Stimulated activated memory B cell treated with anti-CD40 and anti-IgM and Interleukin-4, amounts not matched to agents 10 μg/mL and 1 μg/mL and 100 μg/mL, for 72 hours (primary cell): ENCODE measurements around the gene PDZD7.
A peak's percentile ranks its signal among the peaks of the same experiment; 100 is the strongest.

ENCODE experiments used
- ATAC-seq: fragments of 150-1000 bp; cut with Tn5 transposase; 2 replicates; pipeline ENCODE4 v1.10.0; 2021
- H3K27ac Mint-ChIP-seq: one replicate; pipeline ENCODE4 v1.8.0; 2022; ENCODE audit warnings: mild to moderate bottlenecking, mixed read lengths
- H3K27me3 Mint-ChIP-seq: one replicate; pipeline ENCODE4 v1.8.0; 2022; ENCODE audit warnings: mixed read lengths
- H3K36me3 Mint-ChIP-seq: one replicate; pipeline ENCODE4 v1.8.0; 2022; ENCODE audit warnings: mixed read lengths
- H3K4me1 Mint-ChIP-seq: one replicate; pipeline ENCODE4 v1.8.0; 2022; ENCODE audit warnings: mixed read lengths
- H3K4me3 Mint-ChIP-seq: one replicate; pipeline ENCODE4 v1.8.0; 2022; ENCODE audit warnings: mild to moderate bottlenecking, moderate library complexity, mixed read lengths
- H3K9me3 Mint-ChIP-seq: one replicate; pipeline ENCODE4 v1.8.0; 2022; ENCODE audit warnings: mixed read lengths

Gene PDZD7

GRCh38 chr10:101064415-101065030, 33.6 kb upstream of the PDZD7 start:
- ATAC-seq = no peak
- H3K9me3 Mint-ChIP-seq = no peaks in the 10 kb centered on the region
- no peak overlapping the region for H3K4me3 Mint-ChIP-seq
- H3K36me3 Mint-ChIP-seq = no peaks in the 10 kb centered on the region
- peaks cover 35% of the 10 kb centered on the region for H3K27me3 Mint-ChIP-seq
- H3K27ac Mint-ChIP-seq = no peak overlapping the region
- H3K4me1 Mint-ChIP-seq = peaks cover 53% of the 10 kb centered on the region

- H3K9me3 Mint-ChIP-seq = no peaks in the 10 kb centered on the region
- H3K27me3 Mint-ChIP-seq = peaks cover 35% of the 10 kb centered on the region
- H3K4me1 Mint-ChIP-seq = peaks cover 55% of the 10 kb centered on the region
- no peak overlapping the region for H3K4me3 Mint-ChIP-seq
- ATAC-seq = no peak
- no peaks in the 10 kb centered on the region for H3K36me3 Mint-ChIP-seq
- H3K27ac Mint-ChIP-seq = no peak overlapping the region
Measured at GRCh38 chr10:101063548-101064414, 32.9 kb upstream of the PDZD7 start.

GRCh38 chr10:101063050-101063525, 32.2 kb upstream of the PDZD7 start:
- H3K27ac Mint-ChIP-seq = no peak overlapping the region
- H3K27me3 Mint-ChIP-seq = peaks cover 35% of the 10 kb centered on the region
- peaks cover 55% of the 10 kb centered on the region for H3K4me1 Mint-ChIP-seq
- H3K9me3 Mint-ChIP-seq = no peaks in the 10 kb centered on the region
- no peak overlapping the region for H3K4me3 Mint-ChIP-seq
- ATAC-seq = no peak
- no peaks in the 10 kb centered on the region for H3K36me3 Mint-ChIP-seq

GRCh38 chr10:101062232-101063049, 31.5 kb upstream of the PDZD7 start:
- peak; percentile 22 for ATAC-seq
- no peaks in the 10 kb centered on the region for H3K9me3 Mint-ChIP-seq
- peaks cover 32% of the 10 kb centered on the region for H3K27me3 Mint-ChIP-seq
- H3K4me1 Mint-ChIP-seq = peaks cover 51% of the 10 kb centered on the region
- peak overlapping the region; percentile 94 for H3K4me3 Mint-ChIP-seq
- H3K27ac Mint-ChIP-seq = peak overlapping the region; percentile 86
- H3K36me3 Mint-ChIP-seq = no peaks in the 10 kb centered on the region

GRCh38 chr10:101061624-101062231, 30.8 kb upstream of the PDZD7 start, which contains the start of gene KAZALD1:
Gene KAZALD1 (plus strand): TSS chr10:101061989. CDS start chr10:101062593, 604 bp downstream.
- Mint-ChIP-seq H3K27me3 (peaks cover 27% of the 10 kb centered on the region), H3K4me3 (peak within 1 kb of the TSS; percentile 94), H3K9me3 (no peaks in the 10 kb centered on the region), H3K27ac (peak within 1 kb of the TSS; percentile 86), H3K36me3 (peaks cover 3% of the 10 kb centered on the region), H3K4me1 (peaks cover 46% of the 10 kb centered on the region)
- no peak for ATAC-seq

DNA sequence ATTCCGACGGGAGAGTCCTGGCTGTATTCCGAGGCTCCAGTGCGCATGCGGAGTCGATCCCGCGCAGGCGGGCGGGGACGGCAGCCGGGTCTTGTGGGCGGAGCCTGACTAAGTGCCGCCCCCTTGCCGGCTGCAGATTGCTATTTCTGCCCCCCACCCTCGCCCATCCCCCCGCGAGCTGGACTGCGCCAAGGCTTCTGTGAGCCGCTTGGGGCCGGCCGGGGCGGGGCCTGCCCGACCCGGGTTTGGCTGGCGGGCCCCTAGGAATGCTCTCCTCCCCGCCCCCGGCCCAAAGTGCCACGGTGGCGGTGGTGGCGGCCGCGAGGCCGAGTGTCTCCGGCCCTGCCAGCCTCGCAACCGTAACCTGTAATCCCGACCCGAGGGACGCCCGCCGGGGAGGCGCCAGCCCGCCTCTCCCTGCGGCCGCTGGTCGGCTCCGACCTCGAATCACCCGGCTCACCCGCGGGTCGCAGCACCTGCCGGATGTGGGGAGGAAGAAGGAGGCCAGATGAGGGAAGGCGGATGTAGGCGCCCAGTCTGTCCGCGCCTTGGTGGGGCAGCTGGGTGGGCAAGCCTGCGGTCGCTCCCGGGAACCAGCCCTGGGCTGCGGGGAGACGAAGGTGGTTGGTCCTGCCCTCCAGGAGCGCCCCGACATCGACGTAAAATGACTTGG, 30.2 kb upstream of the PDZD7 start:
- Mint-ChIP-seq H3K27ac (peak overlapping the region; percentile 86), H3K4me3 (peak overlapping the region; percentile 94)

GRCh38 chr10:101060036-101060950, 29.4 kb upstream of the PDZD7 start:
- Mint-ChIP-seq H3K27me3 (peaks cover 17% of the 10 kb centered on the region), H3K27ac (peak overlapping the region; percentile 86), H3K36me3 (peaks cover 10% of the 10 kb centered on the region), H3K4me3 (peak overlapping the region; percentile 94), H3K9me3 (no peaks in the 10 kb centered on the region), H3K4me1 (peaks cover 46% of the 10 kb centered on the region)
- peak; percentile 79 for ATAC-seq

More for the DNA sequence above, 30.2 kb upstream of the PDZD7 start:
- H3K27me3 Mint-ChIP-seq = peaks cover 21% of the 10 kb centered on the region
- H3K36me3 Mint-ChIP-seq = peaks cover 9% of the 10 kb centered on the region
- peak; percentile 86 for ATAC-seq
- peaks cover 47% of the 10 kb centered on the region for H3K4me1 Mint-ChIP-seq
- H3K9me3 Mint-ChIP-seq = no peaks in the 10 kb centered on the region

GRCh38 chr10:101056365-101057151, 25.6 kb upstream of the PDZD7 start:
- Mint-ChIP-seq H3K36me3 (peaks cover 10% of the 10 kb centered on the region), H3K27me3 (peaks cover under 1% of the 10 kb centered on the region), H3K4me3 (no peak overlapping the region), H3K9me3 (no peaks in the 10 kb centered on the region), H3K4me1 (peaks cover 19% of the 10 kb centered on the region), H3K27ac (peak overlapping the region; percentile 32)
- no peak for ATAC-seq

DNA sequence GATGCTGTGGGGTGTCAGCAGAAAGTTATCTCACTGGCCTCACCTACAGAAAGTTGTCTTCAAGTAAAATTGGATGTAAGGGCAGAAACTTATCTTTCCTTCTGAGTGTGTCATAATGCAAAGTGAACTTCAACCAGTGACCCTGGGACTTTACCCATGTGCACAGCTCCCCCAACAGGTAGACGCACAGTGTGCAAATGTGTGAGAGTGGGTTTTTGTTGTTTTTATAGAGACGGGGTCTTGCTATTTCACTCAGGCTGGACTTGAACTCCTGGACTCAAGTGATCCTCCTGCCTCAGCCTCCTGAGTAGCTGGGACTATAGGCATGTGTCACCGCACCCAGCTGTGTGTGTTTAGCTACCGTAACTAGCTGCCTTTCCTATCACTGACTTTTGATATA, 24.5 kb upstream of the PDZD7 start:
- Mint-ChIP-seq H3K4me3 (no peak overlapping the region), H3K9me3 (no peaks in the 10 kb centered on the region), H3K27me3 (peaks cover 12% of the 10 kb centered on the region), H3K27ac (no peak overlapping the region), H3K4me1 (peaks cover 24% of the 10 kb centered on the region), H3K36me3 (peaks cover 10% of the 10 kb centered on the region)
- no peak for ATAC-seq

DNA sequence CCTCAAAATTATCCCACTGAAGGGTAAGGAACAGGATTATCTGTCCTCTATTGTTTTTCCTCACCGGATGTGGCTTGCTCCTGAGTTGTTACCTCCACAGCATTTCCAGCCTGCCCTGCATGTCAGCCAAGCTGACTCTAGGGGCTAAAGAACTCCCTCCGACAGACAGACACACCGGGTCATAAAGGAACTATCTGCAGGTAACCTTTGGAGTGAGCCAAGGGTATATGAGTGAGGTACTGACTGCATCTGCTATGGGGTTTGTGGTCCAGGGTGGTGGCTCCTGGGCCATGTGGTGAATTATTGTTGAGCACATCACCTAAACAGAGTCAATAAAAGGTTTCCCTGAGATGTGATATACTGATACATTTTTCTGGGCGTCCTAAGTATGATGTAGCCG, 23.9 kb upstream of the PDZD7 start:
- Mint-ChIP-seq H3K4me3 (no peak overlapping the region), H3K9me3 (no peaks in the 10 kb centered on the region), H3K27ac (no peak overlapping the region), H3K4me1 (peaks cover 25% of the 10 kb centered on the region), H3K36me3 (peaks cover 10% of the 10 kb centered on the region), H3K27me3 (peaks cover 18% of the 10 kb centered on the region)
- ATAC-seq = no peak

- Mint-ChIP-seq H3K27ac (no peak overlapping the region), H3K4me1 (peaks cover 25% of the 10 kb centered on the region), H3K27me3 (peaks cover 23% of the 10 kb centered on the region), H3K4me3 (no peak overlapping the region), H3K36me3 (peaks cover 10% of the 10 kb centered on the region), H3K9me3 (no peaks in the 10 kb centered on the region)
- ATAC-seq = no peak
Measured at GRCh38 chr10:101054351-101054750, 23.4 kb upstream of the PDZD7 start.

- Mint-ChIP-seq H3K4me3 (no peak overlapping the region), H3K4me1 (peaks cover 32% of the 10 kb centered on the region), H3K27me3 (peaks cover 31% of the 10 kb centered on the region), H3K36me3 (peaks cover 10% of the 10 kb centered on the region), H3K9me3 (no peaks in the 10 kb centered on the region), H3K27ac (no peak overlapping the region)
- no peak for ATAC-seq
Measured at GRCh38 chr10:101053516-101053915, 22.6 kb upstream of the PDZD7 start.

DNA sequence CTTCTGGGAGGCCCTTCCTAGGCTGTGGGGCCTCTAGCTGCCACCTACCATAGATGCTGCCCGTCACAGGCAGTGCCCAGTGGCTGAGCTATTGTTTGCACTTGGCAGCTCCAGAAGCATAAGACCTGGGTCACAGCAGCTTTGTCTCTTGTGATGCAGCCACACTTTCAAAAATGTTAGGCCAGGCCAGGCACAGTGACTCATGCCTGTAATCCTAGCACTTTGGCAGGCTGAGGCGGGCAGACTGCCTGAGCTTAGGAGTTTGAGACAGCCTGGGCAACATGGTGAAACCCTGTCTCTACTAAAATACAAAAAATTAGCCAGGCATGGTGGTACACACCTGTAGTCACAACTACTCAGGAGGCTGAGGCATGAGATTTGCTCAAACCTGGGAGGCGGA, 21.4 kb upstream of the PDZD7 start:
- peaks cover 37% of the 10 kb centered on the region for H3K4me1 Mint-ChIP-seq
- peaks cover 10% of the 10 kb centered on the region for H3K36me3 Mint-ChIP-seq
- H3K4me3 Mint-ChIP-seq = no peak overlapping the region
- no peaks in the 10 kb centered on the region for H3K9me3 Mint-ChIP-seq
- no peak for ATAC-seq
- H3K27me3 Mint-ChIP-seq = peaks cover 44% of the 10 kb centered on the region
- H3K27ac Mint-ChIP-seq = no peak overlapping the region
